GM19043 (cell line): ENCODE measurements around the gene SPP1.
"Not testable (repeated sequence)": the region's sequence is repeated elsewhere in the genome, so short reads cannot be mapped to it uniquely, and the experiment has no call there.

ENCODE experiments used
- ATAC-seq: cut with Tn5 transposase; IDR thresholded peaks from one replicate; pipeline ENCODE4 v1.9.1; 2021; ENCODE audit warnings: low read depth; ENCODE audit not compliant: unreplicated experiment

Gene SPP1

DNA sequence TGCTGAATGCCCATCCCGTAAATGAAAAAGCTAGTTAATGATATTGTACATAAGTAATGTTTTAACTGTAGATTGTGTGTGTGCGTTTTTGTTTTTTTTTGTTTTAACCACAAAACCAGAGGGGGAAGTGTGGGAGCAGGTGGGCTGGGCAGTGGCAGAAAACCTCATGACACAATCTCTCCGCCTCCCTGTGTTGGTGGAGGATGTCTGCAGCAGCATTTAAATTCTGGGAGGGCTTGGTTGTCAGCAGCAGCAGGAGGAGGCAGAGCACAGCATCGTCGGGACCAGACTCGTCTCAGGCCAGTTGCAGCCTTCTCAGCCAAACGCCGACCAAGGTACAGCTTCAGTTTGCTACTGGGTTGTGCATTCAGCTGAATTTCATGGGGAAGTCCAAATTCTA lies at the start of gene SPP1:
Gene SPP1, plus strand, starts transcription at position 249 of the 400 bp plus-strand sequence. CDS start 1,182 bp downstream, outside the sequence.
- peak; percentile 76 for ATAC-seq

DNA sequence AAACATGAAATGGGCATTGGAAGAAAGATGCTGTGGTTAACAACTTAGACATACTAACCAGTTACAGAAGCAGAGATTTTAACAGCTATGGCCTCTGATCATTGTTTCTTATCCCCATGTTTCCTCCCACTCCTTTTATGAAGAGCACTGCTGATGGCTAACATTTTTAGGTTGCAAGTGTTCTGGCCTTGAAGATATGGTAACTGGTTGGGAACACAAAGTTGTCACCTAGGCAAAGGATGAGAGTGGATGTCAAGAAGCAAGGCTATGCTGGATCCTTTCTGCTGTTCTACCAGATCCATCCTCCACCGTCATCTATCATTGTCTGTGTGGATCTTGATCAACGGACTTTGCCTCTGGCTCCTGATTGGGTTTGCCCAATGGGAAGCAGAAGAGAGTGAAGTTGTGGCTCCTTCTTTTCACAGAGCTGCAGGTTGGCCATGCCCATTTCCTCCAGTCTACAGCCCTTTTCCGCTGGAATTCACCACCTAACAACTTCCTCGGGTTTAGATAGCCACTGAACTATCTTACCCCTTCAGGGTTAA lies 48.9 kb upstream of the SPP1 start:
- ATAC-seq: no peak

DNA sequence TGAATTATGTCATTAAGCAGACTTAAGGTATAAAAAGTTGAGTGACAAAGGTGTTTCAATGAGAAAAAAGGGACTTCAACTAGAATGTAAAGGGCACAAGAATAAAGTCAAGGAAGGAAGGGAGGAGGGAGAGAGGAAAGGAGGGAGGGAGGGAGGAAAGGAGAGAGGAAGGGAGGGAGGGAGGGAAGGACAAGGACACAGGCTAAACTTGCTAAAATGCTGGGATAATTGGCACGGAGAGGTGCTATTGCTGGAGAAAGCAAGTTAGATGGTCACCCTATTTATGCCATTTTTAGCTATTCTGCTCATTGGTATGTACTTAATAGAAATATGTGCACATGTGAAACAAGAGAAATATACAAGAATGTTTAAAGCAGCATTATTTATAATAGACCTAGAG lies 44.9 kb upstream of the SPP1 start:
- ATAC-seq: no peak

DNA sequence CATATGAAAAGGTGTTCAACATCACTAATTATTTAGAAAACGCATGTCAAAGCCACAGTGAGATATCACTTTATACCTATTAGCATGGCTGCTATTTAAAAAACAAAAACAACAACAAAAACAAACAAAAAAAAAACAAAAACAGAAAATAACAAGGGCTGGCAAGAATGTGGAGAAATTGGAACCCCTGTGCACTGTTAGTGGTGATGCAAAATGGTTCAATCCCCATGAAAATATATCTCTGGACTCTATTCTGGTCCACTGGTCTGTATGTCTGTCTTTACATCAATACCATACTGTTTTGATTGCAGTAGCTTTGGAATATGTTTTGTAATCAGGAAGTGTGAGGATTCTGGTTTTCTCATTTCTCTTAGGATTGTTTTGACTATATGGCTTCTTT lies 43.6 kb upstream of the SPP1 start:
- ATAC-seq: no peak

DNA sequence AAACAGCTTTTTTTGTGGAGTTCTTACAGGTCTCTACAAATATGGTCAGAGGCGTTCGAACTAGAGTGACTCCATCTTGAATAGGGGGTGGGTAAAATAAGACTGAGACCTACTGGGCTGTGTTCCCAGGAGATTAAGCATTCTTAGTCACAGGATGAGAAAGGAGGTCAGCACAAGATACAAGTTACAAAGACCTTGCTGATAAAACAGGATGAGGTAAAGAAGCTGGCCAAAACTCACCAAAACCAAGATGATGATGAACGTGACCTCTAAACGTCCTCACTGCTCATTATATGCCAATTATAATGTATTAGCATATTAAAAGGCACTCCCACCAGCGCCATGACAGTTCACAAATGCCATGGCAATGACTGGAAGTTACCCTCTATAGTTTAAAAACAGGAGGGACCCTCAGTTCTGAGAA lies 42.8 kb upstream of the SPP1 start:
- no peak for ATAC-seq

DNA sequence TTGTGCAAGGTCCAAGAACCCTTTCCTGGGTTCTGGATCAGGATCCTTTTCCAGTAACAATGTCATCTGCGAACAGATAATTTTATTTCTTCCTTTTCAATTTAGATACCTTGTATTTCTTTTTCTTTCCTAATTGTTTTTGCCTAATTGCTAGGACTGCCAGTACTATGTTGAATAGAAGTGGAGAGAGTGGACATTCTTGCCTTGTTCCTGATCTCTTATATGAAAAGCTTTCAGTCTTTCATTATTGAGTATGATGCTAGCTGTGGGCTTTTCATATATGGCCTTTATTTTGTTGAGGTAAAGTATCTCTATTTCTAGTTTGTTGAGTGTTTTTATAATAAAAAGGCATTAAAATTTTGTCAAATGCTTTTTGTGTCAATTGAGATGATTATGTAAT lies 42.2 kb upstream of the SPP1 start:
- ATAC-seq: no peak

DNA sequence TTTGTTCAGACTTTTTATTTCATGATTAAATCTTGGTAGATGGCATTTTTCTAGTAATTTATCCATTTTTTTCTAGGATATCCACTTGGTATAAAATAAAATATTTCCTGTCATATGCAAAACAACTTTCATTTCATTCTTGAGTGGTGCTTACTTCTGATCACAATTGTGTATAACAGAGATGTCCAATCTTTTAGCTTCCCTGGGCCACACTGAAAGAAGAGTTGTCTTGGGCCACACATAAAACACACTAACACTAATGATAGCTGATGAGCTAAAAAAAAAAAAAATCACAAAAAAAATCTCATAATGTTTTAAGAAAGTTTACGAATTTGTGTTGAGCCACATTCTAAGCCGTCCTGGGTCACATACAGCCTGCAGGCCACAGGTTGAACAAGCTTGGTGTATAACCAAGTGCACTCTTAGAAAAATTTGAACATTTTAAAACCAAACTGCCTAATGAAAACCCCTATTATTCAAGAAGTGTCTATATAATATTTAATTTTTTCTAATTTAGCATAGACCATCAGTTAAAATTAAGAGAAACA lies 41.3 kb upstream of the SPP1 start:
- no peak for ATAC-seq

DNA sequence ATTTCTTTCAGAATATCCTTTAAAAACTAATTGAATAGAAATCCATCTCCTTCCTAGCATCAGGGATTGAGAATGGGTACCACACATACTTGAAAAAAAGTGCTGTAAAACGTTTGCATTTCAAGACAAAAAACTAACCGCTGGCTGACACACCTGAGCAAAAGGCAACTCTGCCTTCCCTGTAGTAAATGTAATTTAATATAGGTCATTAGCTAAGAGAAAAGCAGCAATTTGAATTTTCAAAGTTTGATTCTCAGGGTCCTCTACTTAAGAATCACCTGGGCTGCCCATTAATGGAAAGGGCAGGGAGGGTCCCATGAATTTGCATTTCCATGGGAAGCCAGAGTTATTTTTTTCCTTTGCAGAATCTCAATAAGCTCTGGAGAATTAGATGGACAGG lies 40.5 kb upstream of the SPP1 start:
- ATAC-seq: no peak

DNA sequence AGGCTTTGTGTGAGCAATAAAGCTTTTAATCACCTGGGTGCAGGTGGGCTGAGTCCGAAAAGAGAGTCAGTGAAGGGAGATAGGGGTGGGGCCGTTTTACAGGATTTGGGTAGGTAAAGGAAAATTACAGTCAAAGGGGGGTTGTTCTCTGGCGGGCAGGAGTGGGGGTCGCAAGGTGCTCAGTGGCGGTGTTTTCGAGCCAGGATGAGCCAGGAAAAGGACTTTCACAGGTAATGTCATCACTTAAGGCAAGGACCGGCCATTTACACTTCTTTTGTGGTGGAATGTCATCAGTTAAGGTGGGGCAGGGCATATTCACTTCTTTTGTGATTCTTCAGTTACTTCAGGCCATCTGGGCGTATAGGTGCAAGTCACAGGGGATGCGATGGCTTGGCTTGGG lies 39.6 kb upstream of the SPP1 start:
- ATAC-seq: not testable (repeated sequence)

DNA sequence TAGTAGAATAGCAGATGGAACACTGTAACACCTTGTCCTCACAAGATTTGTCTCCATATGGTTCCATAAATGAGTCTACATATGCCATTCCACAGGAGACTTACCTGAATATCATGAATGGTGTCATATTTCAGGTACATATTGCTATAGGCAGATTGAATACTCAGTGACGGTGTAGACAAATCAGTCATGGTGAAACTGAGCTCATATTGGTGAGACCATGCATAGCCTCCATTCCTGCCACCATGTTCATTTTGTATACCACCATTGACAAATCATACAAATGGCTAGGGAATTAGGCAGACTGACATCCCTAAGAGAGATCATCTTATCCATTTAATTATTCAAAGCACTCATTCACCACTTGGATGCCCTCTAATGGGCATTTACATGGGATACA lies 38.0 kb upstream of the SPP1 start:
- ATAC-seq: no peak

DNA sequence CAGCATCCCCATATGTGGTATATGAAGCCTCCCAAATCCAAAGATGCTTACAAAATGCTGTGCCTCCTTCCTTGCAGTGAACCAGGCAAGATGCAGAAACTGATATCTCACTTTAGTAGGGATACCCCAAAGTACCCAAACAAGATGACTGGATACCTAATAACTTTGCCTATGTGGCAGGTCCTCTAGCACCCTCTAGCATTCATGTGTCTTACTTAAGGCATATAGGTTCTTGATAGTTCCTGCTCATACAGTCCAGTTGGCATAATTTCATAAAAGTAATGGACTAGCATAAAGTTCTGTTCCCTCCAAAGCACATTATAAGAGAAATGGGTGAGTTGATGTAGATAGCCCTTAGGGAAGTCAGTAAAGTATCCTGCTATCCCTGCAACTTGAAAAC lies 36.8 kb upstream of the SPP1 start:
- ATAC-seq: no peak

DNA sequence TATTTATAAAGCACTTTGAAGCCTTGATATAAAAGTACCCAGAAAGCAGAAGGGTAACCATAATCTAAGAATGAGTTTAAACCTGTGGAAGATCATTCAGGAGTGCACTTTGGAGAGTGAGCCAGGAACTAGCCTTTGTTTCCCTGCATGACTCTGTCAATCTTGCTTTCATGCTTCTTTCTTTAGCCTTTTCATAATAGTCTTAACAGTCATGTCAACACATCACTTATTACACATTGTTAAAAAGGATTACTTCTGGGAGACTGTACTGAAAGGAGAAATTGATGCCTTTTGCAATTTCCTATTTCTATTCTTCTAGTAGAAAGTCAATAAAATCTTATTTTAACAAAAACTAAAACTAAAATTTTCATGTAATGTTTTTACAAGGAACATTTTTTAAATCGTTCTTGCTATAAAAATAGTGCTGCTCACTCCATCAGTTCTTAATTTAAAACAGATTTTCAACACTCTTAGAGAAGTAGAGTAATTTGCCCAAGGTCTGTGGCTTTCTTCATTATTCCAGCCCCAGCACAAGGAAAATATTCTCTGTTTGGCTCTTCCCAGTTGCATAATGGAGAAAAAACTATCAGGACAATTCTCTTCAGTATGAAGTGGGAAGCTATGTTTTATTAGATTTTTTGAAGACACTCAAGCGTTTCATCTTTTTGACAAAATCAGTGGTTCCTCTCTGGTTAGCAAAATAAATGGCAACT lies 35.4 kb upstream of the SPP1 start:
- no peak for ATAC-seq

DNA sequence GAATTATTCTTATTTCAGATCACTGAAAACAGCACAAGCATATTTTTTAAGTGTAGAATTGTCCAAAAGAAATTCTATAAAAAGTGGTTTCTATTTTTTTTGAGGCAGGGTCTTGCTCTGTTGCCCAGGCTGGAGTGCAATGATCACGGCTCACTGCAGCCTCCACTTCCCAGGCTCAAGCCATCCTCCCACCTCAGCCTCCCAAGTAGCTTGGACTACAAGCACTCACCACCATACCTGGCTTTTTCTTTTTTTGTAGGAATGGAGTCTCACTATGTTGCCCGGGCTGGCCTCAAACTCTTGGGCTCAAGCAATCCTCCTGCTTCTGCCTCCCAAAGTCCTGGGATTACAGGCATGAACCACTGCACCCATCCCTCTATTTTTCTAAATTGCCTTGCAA lies 34.7 kb upstream of the SPP1 start:
- ATAC-seq: not testable (repeated sequence)

DNA sequence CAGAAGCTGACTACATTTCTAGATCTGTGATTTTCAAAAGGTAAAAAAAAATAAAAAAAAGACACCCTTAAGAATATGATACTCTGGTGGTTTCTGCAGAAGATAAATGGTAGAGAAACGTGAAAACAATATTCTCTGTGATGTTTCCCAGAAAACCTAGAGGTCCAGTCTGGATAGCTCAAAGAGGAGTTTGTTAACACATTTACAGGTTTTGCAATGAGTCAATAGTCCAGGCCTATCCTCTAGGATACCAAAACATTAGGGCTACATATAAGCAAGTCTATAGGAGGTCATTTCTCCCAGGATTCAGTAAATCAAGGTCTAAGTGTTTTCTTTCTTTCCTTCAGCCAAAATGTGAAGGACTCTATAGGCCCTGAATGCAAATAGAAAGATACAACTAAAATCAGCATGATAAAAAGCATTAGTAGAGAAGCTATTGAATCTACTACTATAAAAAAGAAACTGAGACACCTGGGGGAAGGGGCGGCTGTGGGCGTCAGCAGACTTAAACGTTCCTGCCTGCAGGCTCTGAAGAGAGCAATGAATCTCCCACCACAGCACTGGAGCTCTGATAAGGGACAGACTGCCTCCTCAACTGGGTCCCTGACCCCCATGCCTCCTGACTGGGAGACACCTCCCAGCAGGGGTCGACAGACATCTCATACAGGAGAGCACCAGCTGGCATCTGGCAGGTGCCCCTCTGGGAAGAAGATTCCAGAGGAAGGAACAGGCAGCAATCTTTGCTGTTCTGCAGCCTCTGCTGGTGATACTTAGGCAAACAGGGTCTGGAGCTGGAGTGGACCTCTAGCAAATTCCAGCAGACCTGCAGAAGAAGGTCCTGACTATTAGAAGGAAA lies 33.7 kb upstream of the SPP1 start:
- no peak for ATAC-seq

DNA sequence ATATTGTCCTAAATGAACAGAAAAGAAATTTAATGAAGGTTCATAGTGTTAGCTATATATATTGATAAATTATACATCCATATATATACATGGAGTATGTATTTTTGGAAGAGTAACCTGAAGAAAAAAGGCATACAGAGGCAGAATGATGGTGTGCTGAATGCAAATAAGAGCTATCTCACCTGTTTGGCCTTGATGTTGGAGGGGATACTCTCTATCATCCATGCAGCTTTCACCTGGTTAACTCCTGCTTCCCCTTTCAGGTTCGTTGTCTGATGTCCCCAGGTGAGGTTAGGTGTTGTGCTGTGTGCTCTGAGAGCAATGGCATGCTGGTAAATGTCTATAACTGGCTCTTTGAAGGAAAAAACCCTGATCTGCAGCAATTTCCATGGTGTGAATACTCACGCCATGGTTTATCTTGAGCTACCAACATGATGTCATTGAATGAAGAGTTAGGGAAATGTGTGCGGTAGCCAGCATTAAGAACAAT lies 31.8 kb upstream of the SPP1 start:
- ATAC-seq: no peak

DNA sequence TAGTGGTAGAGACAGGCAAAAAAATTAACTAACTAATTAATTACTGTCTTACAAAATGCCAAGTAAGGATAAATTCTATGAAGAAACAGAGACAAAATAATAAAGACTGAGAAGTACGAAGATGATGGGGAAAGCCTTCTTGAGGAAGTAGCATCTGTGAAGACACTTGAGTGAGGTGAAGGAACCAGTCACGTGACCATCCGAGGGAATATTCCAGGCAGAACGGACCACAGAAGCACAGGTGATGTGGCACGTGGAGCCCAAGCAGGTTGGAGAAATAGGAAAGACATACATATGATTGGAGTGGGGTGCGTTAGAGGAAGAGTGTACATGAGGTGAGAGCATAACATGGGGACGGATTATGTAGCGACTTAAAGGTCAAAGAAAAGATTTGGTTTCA lies 30.5 kb upstream of the SPP1 start:
- ATAC-seq: no peak

DNA sequence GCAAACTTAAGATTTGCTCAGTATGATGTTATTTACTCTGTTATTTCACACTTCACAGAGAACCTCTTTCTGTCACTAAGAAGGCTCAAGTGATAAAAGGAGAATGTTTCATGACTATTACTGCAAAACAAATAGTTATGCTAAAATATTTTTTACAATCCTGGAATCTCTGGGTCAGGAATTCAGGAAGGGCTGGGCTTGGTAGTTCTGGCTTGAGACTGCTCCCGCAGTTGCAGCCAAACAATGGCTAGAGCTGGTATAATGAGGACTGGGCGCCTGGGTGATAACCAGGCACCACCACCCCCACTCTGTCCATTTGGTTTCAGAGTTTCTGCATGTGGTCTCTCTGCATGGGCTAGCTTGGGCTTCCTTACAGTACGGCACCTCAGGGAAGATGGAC lies 28.7 kb upstream of the SPP1 start:
- no peak for ATAC-seq

DNA sequence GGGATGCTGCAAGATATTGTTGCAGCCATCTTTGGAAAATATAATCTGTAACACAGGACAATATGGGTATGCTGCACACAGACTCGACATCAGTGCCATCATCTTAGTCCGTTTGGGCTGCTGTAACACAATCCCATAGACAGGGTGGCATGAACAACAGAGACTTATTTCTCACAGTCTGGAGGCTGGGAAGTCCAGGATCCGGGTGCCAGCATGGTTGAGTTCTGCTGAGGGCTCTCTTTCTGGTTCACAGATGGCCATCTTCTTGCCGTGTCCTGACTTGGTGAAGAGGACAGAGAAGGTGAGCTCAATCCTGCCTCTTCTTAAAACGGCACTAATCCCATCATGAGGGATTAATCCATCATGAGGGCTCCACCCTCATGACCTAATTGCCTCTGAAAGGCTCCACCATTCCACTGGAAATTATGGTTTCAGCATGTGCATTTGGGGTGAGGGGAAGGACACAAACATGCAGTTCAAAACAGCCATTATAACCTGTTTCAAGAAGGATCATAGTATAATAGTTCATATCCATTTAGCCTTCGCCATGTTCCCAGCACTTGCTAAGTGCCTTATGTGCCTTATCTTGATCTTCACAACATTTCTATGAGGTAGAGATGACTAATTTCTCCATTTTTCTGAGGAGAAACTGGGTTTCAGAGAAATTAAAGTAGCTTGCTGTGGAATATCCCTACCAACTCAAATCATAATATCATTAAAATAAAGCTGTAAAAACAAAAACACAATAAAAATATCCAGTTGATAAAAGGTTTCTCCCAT lies 27.9 kb upstream of the SPP1 start:
- ATAC-seq: no peak

DNA sequence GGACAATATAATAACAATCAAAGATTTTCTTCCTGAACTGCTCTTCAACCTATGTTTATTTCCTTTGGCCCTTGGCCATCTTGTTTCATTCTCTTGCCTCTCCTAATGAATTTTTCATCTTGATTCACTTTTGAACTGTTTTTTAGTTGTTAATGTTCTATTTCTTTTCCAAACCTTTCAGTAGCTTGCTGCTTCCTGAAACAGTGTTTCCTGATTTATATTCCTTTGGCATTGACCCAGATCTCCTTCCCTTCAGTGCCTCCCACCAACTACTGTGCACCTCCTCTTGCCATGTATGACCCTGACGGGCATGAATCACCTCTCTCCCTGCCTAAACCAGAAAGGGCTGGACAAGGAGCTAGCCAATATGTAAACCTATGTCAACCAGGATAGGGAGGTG lies 25.6 kb upstream of the SPP1 start:
- no peak for ATAC-seq

DNA sequence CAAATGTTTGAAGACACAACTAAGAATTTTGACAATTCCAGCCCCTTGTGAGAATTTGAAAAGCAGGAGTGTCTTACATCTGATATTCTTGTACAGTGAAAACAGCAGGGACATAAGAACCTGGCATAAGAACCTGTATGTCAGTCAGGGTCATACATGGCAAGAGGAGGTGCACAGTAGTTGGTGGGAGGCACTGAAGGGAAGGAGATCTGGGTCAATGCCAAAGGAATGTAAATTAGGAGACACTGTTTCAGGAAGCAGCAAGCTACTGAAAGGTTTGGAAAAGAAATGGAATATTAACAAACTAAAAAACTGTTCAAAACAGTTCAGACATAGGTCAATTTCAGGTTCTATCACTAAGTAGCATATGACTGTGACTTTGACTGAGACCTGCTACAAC lies 25.0 kb upstream of the SPP1 start:
- no peak for ATAC-seq
